RWPE2 (cell line): ENCODE results near the gene SYNM.
A peak's percentile ranks its signal among the peaks of the same experiment; 100 is the strongest.

Experiments used
- ATAC-seq: fragments of 200-7000 bp; cut with Tn5 transposase; 3 replicates; pipeline ENCODE4 v1.9.1; 2021; ENCODE audit warnings: low read depth
- DNase-seq: peaks from one replicate; pipeline ENCODE4 v3.0.0-alpha.2; 2020; ENCODE audit warnings: low spot score
- H3K27ac ChIP-seq: fragments of 450-650 bp; 2 replicates; pipeline ENCODE4 v1.5.1; 2017; ENCODE audit warnings: mild to moderate bottlenecking; ENCODE audit not compliant: poor library complexity, severe bottlenecking
- H3K27me3 ChIP-seq: fragments of 250-450 bp; sonication (Bioruptor Pico); 2 replicates; pipeline ENCODE4 v1.5.1; 2021; ENCODE audit warnings: mild to moderate bottlenecking, moderate library complexity; ENCODE audit not compliant: insufficient read depth, poor library complexity, severe bottlenecking
- H3K36me3 ChIP-seq: fragments of 250-450 bp; sonication (Bioruptor Pico); 2 replicates; pipeline ENCODE4 v1.5.1; 2020; ENCODE audit warnings: low read depth, mild to moderate bottlenecking, moderate library complexity
- H3K4me1 ChIP-seq: fragments of 250-450 bp; sonication (Bioruptor Pico); 2 replicates; pipeline ENCODE4 v1.5.1; 2021; ENCODE audit warnings: mild to moderate bottlenecking, moderate library complexity; ENCODE audit not compliant: insufficient read depth, poor library complexity, severe bottlenecking
- H3K4me3 ChIP-seq: fragments of 250-450 bp; sonication (Bioruptor Pico); 2 replicates; pipeline ENCODE4 v1.5.1; 2021; ENCODE audit warnings: mild to moderate bottlenecking, moderate library complexity; ENCODE audit not compliant: severe bottlenecking
- H3K9me3 ChIP-seq: fragments of 250-450 bp; sonication (Bioruptor Pico); 2 replicates; pipeline ENCODE4 v1.5.1; 2021; ENCODE audit warnings: mild to moderate bottlenecking, moderate library complexity; ENCODE audit not compliant: severe bottlenecking
- TF ChIP-seq, protein P1 (sequence below): fragments of 450-650 bp; IDR thresholded peaks from one replicate; pipeline ENCODE4 v1.5.1; 2017; ENCODE audit warnings: mild to moderate bottlenecking, moderate library complexity; ENCODE audit not compliant: poor library complexity, severe bottlenecking

The SYNM gene, protein sequence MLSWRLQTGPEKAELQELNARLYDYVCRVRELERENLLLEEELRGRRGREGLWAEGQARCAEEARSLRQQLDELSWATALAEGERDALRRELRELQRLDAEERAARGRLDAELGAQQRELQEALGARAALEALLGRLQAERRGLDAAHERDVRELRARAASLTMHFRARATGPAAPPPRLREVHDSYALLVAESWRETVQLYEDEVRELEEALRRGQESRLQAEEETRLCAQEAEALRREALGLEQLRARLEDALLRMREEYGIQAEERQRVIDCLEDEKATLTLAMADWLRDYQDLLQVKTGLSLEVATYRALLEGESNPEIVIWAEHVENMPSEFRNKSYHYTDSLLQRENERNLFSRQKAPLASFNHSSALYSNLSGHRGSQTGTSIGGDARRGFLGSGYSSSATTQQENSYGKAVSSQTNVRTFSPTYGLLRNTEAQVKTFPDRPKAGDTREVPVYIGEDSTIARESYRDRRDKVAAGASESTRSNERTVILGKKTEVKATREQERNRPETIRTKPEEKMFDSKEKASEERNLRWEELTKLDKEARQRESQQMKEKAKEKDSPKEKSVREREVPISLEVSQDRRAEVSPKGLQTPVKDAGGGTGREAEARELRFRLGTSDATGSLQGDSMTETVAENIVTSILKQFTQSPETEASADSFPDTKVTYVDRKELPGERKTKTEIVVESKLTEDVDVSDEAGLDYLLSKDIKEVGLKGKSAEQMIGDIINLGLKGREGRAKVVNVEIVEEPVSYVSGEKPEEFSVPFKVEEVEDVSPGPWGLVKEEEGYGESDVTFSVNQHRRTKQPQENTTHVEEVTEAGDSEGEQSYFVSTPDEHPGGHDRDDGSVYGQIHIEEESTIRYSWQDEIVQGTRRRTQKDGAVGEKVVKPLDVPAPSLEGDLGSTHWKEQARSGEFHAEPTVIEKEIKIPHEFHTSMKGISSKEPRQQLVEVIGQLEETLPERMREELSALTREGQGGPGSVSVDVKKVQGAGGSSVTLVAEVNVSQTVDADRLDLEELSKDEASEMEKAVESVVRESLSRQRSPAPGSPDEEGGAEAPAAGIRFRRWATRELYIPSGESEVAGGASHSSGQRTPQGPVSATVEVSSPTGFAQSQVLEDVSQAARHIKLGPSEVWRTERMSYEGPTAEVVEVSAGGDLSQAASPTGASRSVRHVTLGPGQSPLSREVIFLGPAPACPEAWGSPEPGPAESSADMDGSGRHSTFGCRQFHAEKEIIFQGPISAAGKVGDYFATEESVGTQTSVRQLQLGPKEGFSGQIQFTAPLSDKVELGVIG (N-terminal part only)

DNA sequence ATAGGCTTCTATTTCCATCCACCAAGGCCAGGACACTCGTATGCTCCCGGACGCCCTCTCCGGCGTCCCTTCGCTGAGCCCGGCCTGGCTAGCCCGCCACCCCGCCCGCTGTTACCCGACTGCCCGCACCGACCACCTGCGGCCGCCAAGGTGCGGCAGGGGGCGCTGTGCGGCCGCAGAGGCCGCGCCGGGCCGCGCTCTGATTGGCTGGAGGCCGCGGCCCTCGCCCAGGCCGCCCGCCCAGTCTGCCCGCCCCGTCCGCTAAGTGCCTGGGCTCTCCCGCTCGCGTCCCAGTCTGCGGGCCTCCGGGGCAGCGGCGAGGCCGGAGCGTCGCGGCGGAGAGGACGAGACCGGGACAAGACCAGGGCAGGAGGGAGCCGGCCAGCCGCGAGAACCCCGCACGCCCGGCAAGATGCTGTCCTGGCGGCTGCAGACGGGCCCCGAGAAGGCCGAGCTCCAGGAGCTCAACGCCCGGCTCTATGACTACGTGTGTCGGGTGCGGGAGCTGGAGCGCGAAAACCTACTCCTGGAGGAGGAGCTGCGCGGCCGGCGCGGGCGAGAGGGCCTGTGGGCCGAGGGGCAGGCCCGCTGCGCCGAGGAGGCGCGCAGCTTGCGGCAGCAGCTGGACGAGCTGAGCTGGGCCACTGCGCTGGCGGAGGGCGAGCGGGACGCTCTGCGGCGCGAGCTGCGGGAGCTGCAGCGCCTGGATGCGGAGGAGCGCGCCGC, at the start of gene SYNM:
Gene SYNM (plus strand): TSS at position 293 of the 726 bp plus-strand sequence. CDS start 120 bp downstream, at position 413.
- H3K36me3 ChIP-seq = no peaks in the 10 kb centered on the region
- no peak within 1 kb of the TSS for H3K27ac ChIP-seq
- peak; percentile 83 for ATAC-seq
- H3K4me3 ChIP-seq = peak within 1 kb of the TSS; percentile 45
- no peaks in the 10 kb centered on the region for H3K9me3 ChIP-seq
- no peaks in the 10 kb centered on the region for H3K27me3 ChIP-seq
- H3K4me1 ChIP-seq = no peaks in the 10 kb centered on the region
- DNase-seq = no peak
- TF ChIP-seq, protein P1, sequence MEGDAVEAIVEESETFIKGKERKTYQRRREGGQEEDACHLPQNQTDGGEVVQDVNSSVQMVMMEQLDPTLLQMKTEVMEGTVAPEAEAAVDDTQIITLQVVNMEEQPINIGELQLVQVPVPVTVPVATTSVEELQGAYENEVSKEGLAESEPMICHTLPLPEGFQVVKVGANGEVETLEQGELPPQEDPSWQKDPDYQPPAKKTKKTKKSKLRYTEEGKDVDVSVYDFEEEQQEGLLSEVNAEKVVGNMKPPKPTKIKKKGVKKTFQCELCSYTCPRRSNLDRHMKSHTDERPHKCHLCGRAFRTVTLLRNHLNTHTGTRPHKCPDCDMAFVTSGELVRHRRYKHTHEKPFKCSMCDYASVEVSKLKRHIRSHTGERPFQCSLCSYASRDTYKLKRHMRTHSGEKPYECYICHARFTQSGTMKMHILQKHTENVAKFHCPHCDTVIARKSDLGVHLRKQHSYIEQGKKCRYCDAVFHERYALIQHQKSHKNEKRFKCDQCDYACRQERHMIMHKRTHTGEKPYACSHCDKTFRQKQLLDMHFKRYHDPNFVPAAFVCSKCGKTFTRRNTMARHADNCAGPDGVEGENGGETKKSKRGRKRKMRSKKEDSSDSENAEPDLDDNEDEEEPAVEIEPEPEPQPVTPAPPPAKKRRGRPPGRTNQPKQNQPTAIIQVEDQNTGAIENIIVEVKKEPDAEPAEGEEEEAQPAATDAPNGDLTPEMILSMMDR = peak; percentile 99

DNA sequence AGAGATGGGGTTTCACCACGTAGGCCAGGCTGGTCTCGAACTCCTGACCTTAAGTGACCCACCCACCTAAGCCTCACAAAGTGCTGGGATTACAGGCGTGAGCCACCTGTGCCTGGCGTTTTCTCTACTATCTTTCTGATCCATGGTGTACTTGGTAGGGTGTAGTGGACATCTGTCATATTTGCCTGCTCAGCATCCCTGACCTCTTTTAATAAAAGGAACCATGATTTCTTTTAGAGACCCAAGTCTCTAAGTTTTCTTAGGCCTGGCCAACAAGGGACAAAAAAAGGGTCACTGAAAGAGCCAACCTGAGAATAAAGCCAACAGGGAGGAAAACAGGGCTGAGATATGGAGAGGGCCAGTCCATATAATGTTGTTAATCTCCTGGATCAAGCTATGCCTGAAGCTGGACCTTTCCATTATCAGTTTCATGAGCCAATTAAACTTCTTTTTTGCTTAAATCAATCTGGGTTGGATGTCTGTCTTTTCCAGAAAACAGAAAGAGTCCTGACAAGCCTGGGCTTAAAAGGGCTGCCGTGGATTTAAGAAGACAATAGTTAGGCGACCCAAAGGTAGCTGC, 49.2 kb upstream of the SYNM start:
- no peak overlapping the region for H3K4me3 ChIP-seq
- no peaks in the 10 kb centered on the region for H3K4me1 ChIP-seq
- H3K27ac ChIP-seq = no peak overlapping the region
- H3K27me3 ChIP-seq = no peaks in the 10 kb centered on the region
- TF ChIP-seq, protein P1 = no peak
- ATAC-seq = no peak
- no peaks in the 10 kb centered on the region for H3K36me3 ChIP-seq
- DNase-seq = no peak
- H3K9me3 ChIP-seq = no peaks in the 10 kb centered on the region

DNA sequence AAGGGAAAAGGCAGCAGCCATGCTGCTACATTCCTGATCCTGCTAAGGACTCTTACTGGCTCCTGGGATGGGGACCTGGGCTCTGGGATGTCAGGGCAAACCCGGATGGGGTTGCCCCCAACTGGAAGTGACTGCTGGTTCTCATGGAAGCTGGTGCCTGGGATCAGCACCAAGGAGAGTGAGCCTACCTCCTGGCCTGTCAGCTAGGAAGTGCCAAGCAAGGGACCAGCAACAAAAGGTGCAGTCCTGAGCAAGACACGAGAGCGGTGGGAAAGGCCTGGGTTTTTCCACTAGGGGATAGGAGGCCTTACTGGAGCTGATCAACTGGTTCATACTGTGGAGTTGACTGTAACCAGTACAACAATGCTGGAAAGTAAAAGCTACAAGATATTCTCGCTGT, 47.9 kb upstream of the SYNM start:
- Histone ChIP-seq H3K9me3 (no peaks in the 10 kb centered on the region), H3K4me3 (no peak overlapping the region), H3K36me3 (no peaks in the 10 kb centered on the region), H3K27ac (no peak overlapping the region), H3K27me3 (no peaks in the 10 kb centered on the region), H3K4me1 (no peaks in the 10 kb centered on the region)
- no peak for DNase-seq
- ATAC-seq = no peak
- TF ChIP-seq, protein P1 = no peak

DNA sequence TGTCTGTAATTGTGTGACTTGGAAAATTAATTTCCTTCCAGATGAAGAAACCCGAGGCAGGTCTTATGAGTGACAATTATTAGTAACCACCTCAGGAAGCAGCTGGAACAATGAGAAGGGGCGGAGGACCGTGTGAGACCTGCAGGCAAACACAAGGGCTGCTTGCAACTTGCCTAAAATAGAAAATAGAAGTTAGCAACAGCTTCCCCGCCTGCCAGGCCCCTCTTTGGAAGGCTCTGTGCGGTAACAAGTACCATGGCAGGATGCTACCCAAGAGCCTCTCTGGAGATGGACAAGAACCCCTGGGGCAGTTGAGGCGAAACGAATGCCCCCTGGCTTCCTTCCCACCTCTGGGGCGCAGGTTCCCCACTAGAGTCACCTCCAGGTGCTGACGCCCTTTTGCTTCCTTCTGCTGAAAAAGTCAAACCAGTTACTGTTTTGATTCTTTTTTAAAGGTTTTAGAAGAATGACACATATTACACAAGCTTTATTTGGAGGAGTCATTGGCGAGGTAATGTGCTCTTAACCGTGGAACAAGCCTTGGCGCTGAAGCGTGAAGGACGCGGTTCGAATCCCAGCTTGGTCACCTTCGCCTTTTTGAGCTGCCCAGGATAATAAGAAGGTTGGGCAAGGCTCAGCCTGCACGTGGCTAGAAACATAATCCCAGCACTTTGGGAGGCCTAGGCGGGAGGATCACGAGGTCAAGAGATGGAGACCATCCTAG, 47.0 kb upstream of the SYNM start:
- H3K27me3 ChIP-seq = no peaks in the 10 kb centered on the region
- H3K27ac ChIP-seq = no peak overlapping the region
- no peaks in the 10 kb centered on the region for H3K36me3 ChIP-seq
- no peak overlapping the region for H3K4me3 ChIP-seq
- H3K4me1 ChIP-seq = no peaks in the 10 kb centered on the region
- H3K9me3 ChIP-seq = no peaks in the 10 kb centered on the region
- no peak for ATAC-seq
- no peak for DNase-seq
- TF ChIP-seq, protein P1 = no peak
